ENCODE data around the gene TM4SF5.

- no peak for TF ChIP-seq EZH2 (IDR thresholded peaks at IDR 0.05; ENCODE audit: insufficient read depth, poor library complexity, severe bottlenecking)
- no peak for TF ChIP-seq EZH2phosphoT487 (IDR thresholded peaks at IDR 0.05; ENCODE audit: insufficient read depth, low read depth)
Observed at GRCh38 chr17:4777969-4778760, 6.5 kb downstream of the TM4SF5 start.
